GM19193 (cell line): Measurements from ENCODE around the gene NF2.

Experiments used
- POLR2A ChIP-seq: IDR thresholded peaks from 4 replicates; pipeline ENCODE4 v1.6.1; 2011; ENCODE audit not compliant: insufficient read depth, insufficient read length; ENCODE audit errors: extremely low read depth

NF2 gene

DNA sequence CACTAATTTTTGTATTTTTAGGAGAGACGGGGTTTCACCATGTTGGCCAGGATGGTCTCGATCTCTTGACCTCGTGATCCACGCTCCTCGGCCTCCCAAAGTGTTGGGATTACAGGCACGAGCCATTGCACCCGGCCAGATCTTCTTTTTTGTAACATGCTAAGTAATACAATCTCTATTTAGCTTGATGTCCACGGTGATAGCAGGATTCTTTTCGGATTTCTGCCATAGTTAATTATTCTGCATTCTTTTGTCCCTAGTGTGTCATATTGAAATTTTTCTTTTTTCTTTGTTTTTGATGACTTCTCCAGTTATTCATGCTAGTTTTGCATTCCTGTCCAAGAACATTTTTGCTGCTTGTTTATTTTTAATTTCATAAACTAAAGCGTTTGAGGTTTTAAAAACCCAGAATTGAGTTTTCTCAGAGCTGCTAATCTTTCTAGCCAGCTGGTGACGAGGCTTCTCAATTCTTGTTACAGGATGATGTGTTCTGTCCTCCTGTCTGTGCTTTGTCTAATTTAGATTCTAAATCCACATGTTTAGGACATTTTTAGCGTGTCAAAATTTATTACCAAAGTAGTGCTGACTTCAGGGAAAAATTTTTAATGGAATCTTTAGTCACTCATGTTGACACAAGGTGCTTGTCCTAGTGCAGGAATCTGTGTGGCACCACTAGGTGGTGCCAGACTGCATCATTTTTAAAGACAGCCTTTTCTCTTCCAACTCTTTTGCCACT, 21.8 kb downstream of the NF2 start:
- no peak for TF ChIP-seq POLR2A

DNA sequence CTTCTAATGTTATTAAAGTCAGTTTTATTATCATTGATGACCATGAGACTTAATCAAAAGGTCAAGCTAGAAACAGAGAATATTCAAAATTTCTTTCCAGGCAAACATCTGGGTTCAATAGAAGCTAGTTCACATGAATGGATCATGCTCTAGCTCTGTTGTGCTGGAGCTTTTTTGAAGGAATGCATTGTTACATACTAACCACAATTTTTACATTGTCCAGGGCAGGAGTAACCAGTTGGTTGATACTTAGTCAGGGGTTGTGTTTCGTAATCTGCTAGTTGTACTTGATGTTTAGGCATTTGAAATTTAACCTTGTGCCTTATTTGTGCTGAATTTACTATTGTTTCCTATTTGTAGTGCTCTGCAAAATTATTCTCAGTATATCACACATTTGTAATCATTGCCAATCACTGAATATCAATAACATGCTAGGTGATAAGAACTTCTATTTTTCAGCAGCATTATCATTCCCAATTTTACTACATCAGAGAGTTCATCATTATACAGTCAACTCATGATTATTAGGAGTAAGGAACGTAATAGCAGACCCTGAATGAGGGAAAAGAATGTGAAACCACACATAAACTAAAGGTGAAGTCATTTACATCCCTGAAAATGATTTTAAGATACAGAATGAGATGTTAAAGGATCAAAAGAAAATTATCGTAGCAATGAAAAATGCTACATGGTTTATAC, 23.2 kb downstream of the NF2 start:
- TF ChIP-seq POLR2A: no peak

DNA sequence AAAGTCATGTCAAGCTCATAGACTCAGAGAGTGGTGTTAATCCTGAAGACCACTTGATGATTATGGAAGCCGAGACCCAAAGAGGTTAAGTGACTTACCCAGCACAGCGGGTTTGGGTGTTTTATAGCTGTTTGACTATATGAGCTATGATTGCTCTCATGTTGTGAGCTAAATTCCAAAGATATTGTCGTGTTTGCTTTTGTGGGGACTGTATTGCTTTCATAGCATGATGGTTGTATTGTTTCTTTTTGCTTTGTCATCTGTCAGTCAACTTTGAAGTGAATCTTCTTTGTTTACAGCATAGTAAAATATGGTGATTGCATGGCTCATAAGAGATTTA, 23.7 kb downstream of the NF2 start:
- TF ChIP-seq POLR2A: no peak

DNA sequence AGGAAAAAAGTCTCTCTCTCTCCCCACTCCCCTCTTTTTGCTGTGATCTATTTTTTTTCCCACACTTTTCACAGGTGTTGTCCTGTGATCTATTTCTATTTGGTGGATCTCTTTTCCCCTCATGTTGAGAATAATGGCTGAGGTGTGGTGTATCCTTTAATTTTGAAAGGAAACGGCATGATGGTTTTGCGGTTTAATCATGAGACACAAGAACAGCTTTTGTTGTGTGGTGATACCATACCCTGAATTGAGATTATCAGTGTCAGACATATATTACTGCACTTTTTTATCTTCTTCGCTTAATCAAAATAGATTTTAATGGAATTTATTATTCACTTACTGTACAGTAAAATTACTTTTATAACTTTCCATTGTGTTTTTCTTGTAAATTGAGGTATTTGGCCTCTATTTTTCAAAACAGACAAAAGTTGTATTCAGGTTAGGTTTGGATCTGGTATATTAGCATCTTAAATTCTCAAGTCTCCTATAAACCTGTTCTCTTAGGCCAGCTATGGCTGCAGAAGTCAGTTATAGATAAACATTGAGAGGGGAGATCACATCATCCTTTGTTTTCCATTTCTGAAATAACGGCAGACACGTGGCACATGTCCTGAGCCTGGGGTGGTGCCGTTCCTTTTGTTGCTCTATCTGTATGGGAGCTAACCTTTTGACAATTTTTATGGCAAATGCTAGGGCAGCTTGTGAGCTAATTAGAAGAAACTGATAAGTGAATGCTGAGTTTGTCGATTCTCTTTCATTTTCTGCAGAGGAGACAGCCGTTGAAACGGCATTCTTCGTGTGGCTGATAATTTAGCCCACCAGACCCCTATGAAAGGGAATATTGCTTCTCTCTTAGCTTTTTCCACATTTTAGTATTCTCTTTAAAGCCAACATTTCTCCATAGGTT, 25.8 kb downstream of the NF2 start:
- no peak for TF ChIP-seq POLR2A

DNA sequence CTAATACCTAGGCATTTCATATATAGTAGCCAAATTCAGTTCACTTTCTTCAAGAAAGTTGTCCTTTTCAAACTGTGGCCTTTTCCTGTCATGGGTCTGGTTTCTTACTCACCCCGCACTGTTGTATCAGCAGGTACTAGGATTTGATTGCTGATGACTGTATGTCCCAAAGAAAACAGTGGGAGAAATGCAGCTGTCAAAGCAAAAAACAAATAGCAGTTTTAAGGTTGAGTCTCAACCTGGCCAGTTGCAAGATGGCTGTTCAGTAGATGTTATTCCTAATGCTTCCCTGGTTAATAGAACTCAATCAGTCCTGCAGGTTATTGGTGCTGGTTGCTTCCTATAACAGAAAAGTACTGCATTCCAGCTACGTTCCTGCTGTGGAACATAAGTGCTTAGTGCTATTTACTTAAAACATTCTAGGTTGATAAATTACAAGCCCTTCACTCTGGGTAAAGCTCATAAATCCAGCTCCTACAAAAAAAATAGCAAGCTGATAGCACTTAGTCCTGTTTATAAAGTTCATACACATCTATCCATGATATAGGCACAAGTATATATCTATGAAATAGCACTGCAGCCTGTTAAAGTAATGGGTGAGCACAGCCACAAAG, 26.6 kb downstream of the NF2 start:
- TF ChIP-seq POLR2A: no peak

DNA sequence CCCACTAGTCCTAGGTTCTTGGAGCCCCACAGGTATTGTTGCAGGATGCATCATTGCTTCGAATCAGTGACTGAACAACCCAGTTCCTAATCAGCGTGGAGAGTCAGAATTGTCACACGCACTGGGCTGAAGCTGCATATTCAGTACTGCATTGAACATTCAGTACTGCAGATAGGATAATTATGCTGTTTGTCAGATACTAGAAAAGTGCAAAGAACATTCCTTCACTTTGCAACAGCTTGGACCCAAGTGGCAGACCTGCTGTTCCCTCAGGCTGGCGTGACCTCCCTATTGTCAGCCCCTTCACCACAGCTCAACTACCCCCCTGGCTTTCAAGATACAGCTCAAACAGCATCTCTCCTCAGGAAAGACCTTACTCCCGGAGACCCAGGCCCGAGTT, 27.6 kb downstream of the NF2 start:
- TF ChIP-seq POLR2A: no peak

DNA sequence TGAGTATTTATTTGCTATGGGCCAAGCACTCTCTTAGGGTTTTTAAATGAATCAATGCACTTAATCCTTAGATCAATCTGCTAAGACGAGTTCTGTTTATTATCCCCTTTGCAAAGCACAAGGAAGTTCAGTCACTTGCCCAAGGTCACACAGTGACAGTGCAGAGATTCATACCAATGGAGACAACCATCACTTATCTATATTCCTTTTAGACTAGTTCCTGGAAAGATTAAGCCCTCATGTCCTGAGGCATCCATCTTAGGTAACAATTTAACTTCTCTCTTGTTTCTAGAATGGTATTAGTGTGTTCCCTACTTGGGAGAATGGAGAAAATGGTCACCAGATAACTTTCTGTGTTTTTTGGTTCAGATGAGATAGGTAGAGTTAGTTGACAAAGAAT, 28.3 kb downstream of the NF2 start:
- TF ChIP-seq POLR2A: no peak

DNA sequence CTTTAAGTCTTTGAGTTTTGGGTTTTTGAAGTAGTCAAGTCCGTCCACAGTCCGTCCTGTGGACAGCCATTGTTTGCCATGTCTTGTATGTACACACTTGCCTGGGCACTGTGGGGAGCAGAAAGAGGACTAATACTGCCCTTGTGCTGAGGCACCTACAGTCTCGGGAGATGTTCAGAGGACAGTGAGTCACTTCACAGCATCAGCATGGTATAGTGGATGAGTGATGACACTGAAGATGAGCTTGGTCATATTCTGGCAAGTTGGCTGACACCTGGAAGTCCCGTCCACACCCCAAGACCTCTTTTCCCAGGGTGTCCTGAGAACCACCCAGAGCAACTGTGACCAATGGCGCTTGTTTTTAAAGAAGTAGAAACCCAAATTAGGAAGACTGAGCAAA, 29.2 kb downstream of the NF2 start:
- no peak for TF ChIP-seq POLR2A

DNA sequence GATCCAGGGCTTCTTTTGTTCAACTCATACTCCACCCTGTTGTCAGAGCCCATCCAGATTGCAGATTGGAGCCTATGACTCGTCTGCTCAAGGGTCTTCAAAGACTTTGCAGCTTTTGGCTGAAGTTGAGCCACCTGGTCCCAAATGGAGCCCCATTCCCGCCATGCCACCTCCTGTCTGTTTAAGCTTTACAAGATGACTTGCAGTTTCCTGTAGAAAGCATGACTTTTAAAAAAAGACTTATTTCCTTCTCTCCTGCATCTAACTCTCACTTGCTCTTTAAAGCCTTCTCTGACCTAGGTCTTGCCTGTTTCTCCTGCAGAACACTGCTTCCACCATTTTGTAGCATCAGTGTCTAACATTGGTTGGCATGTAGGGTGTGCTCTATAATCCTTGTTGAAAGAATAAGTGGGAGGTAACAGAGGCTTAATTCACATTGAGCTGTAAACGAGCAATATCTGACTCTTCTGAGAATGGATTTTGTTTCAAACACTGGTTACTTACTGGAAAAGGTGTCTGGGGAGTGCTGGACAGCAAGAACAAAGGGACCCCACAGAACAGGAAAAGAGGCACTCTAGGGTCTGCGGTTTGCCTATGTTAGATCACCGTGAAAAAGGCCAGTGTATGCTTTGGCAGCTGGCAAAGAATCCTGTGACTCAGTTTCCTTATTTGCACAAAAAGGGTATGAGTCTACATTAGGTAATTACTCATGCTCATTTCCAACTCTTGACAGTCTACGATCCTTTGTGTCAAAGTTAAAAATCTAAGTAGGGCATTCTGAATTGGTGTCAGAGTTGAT, 30.3 kb downstream of the NF2 start:
- TF ChIP-seq POLR2A: no peak

DNA sequence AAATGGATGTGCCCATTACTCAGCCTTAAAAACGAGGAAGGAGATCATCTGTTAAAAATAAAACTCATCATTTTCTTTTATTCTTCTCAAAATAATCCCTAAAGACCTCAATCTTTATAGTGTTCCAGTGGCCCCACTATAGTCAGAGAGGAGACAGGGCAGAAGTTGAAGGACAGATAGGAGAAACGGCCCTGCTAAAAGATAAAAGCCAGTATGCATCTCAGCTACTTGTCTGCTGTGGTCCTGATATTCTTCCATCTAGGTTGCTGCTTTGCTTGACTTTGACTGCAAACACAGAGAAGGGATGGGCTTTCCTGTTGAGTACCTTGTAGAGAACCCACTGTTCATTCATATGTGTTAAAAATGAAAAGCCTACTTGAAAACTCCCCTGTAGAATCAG, 31.4 kb downstream of the NF2 start:
- no peak for TF ChIP-seq POLR2A

DNA sequence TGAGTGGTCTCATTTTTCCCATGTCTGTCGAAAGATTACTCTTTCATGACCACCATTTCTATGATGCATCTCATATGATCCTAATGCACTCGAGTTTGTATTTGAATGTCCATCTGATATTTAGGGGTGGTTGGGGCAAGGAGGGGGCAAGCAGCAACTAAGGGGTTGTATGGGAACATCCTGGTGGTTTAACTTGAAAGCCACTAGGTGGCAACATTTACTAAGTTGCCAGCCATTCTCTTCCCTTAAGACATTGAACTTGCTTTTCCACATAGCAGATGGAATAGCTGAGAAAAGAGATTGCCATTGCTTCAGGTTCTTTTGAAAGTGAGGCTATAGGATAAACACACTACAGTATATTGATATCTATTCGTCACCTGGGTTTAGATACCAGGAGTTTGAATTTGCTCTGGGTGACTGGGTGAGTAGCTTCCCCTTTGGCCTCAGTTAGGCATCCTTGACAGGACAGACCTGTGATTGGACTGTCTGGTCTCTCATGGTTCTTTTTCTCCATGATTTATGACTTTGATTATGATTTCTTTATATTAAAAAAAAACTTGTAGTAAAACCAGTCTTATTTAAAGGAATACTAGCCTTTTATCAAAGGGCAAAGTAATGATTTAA, 32.4 kb downstream of the NF2 start:
- no peak for TF ChIP-seq POLR2A

DNA sequence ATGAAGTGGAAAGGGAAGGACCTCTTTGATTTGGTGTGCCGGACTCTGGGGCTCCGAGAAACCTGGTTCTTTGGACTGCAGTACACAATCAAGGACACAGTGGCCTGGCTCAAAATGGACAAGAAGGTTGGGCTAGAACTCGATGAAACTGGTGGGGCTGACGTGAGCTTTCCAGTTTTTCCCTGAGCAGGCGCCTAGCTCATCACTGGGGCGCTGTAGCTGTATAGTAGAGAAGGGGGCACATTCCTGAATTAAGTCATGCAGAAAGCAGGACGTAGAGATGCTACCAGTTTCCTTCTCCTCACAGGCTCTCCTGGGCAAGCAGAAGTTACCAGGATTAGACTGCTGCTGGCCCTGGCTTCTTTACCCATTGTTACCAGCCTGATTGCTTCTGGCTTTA, 33.3 kb downstream of the NF2 start:
- TF ChIP-seq POLR2A: no peak

DNA sequence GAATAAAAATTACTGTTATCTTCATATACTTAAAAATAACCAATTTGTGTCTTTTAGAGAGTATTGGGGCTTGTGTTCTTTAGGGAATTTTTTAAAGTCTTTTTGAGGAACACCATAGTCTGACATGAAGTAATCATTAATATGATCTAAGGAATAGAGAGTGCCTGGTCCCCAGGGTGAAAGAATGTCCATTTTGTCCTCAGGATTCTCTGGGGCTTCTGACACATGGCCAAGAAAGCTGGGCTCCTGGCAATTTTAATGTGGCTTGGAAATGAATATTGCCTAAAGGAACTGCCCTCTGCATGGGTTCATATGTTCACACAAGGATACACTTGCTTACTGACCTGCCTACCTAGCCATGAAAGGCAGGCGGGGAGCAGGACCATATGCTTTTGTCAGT, 33.7 kb downstream of the NF2 start:
- no peak for TF ChIP-seq POLR2A

DNA sequence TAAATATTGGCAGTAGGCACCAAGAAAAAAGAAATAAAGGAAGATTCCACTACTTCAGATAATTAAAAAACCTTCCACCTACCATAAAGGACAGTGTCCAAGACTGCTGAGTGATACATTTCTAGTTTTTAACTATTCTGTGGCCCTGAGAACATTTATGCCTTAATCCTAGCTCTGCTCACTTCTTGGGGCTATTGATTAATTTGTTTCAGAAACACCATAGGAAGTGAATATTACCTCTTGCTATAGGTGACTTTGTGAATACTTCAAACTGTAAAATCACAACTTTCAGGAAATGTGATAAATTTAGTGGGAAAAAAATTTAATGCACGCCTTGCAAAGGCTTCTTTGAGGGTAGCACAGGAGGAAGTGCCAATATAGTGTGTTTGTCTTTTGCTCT, 35.2 kb downstream of the NF2 start:
- TF ChIP-seq POLR2A: no peak
